Psoas muscle (tissue), 8 donors: Measurements from ENCODE around the gene WDR27. TPM values are rescaled to one million over a fixed set of nuclear protein-coding genes. Genes with fewer than 3 reads are reported as not detected.

Source experiments
- ATAC-seq, 4 donors: fragments of 200-7000 bp; cut with Tn5 transposase; one replicate each; pipeline ENCODE4 v1.9.1; 2020; ENCODE audit warnings: moderate library complexity in 3 of 4, mild to moderate bottlenecking in 2 of 4
- DNase-seq, 2 donors: peaks; one replicate each; pipeline ENCODE4 v3.0.0-alpha.2; 2020
- H3K27ac ChIP-seq: fragments of 200-600 bp; one replicate; pipeline ENCODE4 v1.8.0; 2022
- H3K27me3 ChIP-seq, 3 donors: fragments of 200-600 bp in 1 of 3; one replicate each; pipeline versions ENCODE4 v1.6.1 to v1.8.0; 2013 to 2022; ENCODE audit warnings: low read length in 2 of 3, mild to moderate bottlenecking in 2 of 3, moderate library complexity in 1 of 3; ENCODE audit not compliant: insufficient read depth in 3 of 3
- H3K36me3 ChIP-seq, 2 donors: fragments of 200-600 bp in 1 of 2; one replicate each; pipeline versions ENCODE4 v1.6.1 to v1.8.0; 2013 to 2022; ENCODE audit warnings: low read depth in 1 of 2, mild to moderate bottlenecking in 1 of 2, moderate library complexity in 1 of 2; ENCODE audit not compliant: insufficient read depth in 1 of 2
- H3K4me1 ChIP-seq: fragments of 200-600 bp; one replicate; pipeline ENCODE4 v1.8.0; 2022
- H3K4me3 ChIP-seq: fragments of 200-600 bp; one replicate; pipeline ENCODE4 v1.8.0; 2022; ENCODE audit warnings: mild to moderate bottlenecking
- H3K9me3 ChIP-seq: fragments of 200-600 bp; one replicate; pipeline ENCODE4 v1.8.0; 2022
- WGBS, 3 donors: extraction: QIAGEN DNeasy Blood & Tissue Kit; methylation state at CpG; one replicate each; pipeline versions ENCODE4 v1.1.6 to v1.1.7; 2013; 5-methylcytosine and 5-hydroxymethylcytosine counted together
- intact Hi-C, 2 donors: fragments of 100-400 bp; cut with DNase I; formaldehyde crosslinking; loops; one replicate each; pipeline versions ENCODE4 v1.11.0 to v1.14.2; 2022
- polyA plus RNA-seq, 3 donors: library from polyadenylated mRNA; stranded (reverse); fragments of 200-250 nt; gene quantifications; one replicate each; pipeline ENCODE4 v1.2.3, GENCODE V29; 2013
- total RNA-seq, 4 donors: library from RNA; stranded (reverse); fragmentation: NEBNext Ultra II Directional in 2 of 4; extraction: Animal tissue kit (Norgen Biotek cat#: 25700) in 2 of 4; gene quantifications; one replicate each; pipeline versions ENCODE4 v1.2.1 to v1.2.4, GENCODE V29; 2021 to 2023
- TF ChIP-seq, protein P1 (sequence below): fragments of 200-600 bp; IDR thresholded peaks from one replicate; pipeline ENCODE4 v1.8.0; 2022; ENCODE audit warnings: antibody characterized with exemption
- donor health status: healthy with polysubstance abuse.
- donor health status: DM: no; HTN: no; CAD: no; lungs with moderate emphysema.
- donor health status: Bipolar disorder and iron deficiency.
- donor health status: healthy.
- donor health status: DM: yes; HTN: yes; CAD: no.
- donor health status: DM: no; HTN: no; CAD: no.
- donor health status: DM: no; HTN: no; CAD: no.
- donor health status: DM: yes; HTN: yes; CAD: no.

Gene WDR27
- total and polyA plus RNA-seq, 7 donors, result 3.1 to 14.4 (median 5.5) TPM

DNA sequence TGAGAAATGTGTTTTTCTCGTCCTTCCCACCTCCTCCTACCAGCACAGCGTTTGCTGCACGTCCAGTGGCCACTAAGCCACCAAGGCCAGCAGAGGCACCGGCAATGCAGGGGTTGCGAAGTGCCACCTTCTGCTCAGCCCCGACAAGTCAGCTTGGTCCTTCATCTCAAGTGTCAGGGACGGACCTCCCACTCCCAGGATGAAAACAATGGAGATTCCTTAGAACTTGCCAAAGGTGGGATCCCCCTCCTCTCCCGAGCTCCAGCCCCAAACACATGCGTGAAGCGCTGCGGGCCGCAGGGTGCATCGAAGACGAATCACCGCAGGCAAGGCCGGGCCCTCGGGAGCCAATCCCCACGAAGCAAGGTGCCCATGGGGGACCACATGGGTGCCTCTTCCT, 60.8 kb downstream of the WDR27 start:
- Histone ChIP-seq H3K9me3 (no peaks in the 10 kb centered on the region), H3K27me3 (no peaks in the 10 kb centered on the region), H3K36me3 (peaks cover 0 to 7% of the 10 kb centered on the region in 2 donors), H3K27ac (no peak overlapping the region), H3K4me1 (no peaks in the 10 kb centered on the region), H3K4me3 (no peak overlapping the region)
- WGBS, 3 donors, result 91 to 95% (median 93%) methylated on average over 18 of the region's 18 CpGs
- DNase-seq (no peak), ATAC-seq (no peak)
- TF ChIP-seq, protein P1, sequence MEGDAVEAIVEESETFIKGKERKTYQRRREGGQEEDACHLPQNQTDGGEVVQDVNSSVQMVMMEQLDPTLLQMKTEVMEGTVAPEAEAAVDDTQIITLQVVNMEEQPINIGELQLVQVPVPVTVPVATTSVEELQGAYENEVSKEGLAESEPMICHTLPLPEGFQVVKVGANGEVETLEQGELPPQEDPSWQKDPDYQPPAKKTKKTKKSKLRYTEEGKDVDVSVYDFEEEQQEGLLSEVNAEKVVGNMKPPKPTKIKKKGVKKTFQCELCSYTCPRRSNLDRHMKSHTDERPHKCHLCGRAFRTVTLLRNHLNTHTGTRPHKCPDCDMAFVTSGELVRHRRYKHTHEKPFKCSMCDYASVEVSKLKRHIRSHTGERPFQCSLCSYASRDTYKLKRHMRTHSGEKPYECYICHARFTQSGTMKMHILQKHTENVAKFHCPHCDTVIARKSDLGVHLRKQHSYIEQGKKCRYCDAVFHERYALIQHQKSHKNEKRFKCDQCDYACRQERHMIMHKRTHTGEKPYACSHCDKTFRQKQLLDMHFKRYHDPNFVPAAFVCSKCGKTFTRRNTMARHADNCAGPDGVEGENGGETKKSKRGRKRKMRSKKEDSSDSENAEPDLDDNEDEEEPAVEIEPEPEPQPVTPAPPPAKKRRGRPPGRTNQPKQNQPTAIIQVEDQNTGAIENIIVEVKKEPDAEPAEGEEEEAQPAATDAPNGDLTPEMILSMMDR, result no peak
- intact Hi-C loops, result no loop called here

DNA sequence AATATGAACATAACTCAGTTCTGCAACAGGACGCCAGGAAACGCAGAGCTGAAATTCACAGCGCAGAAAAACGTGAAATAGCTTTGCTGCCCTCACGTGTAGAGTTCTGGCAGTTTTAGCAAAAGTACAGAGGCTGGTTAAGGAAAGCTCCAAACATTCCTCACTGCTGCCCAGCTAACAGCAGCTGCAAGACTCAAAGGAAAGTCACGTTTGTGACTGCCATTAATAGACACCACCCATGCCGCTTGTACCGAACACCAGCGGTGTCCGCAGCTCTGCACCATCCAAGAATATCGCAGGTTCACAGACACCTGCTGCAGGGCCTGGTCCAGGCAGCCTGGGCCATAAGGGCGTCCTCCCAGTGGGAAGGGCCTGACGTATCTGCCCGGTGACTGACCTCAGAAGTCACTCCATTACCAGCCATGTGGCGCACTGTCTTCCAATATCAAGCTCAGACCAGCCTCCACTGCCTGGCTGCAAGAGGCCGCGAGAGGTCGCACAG, 61.4 kb downstream of the WDR27 start:
- intact Hi-C loops, result no loop called here
- WGBS, 3 donors, result 48 to 49% (median 48%) methylated on average over 18 of the region's 18 CpGs
- TF ChIP-seq, protein P1, result no peak
- no peak for DNase-seq
- peak in 3 of 4 donors; percentile 47 to 61 (median 50) for ATAC-seq
- Histone ChIP-seq H3K27ac (no peak overlapping the region), H3K4me3 (no peak overlapping the region), H3K27me3 (no peaks in the 10 kb centered on the region), H3K4me1 (no peaks in the 10 kb centered on the region), H3K36me3 (peaks cover 0 to 7% of the 10 kb centered on the region in 2 donors), H3K9me3 (no peaks in the 10 kb centered on the region)

DNA sequence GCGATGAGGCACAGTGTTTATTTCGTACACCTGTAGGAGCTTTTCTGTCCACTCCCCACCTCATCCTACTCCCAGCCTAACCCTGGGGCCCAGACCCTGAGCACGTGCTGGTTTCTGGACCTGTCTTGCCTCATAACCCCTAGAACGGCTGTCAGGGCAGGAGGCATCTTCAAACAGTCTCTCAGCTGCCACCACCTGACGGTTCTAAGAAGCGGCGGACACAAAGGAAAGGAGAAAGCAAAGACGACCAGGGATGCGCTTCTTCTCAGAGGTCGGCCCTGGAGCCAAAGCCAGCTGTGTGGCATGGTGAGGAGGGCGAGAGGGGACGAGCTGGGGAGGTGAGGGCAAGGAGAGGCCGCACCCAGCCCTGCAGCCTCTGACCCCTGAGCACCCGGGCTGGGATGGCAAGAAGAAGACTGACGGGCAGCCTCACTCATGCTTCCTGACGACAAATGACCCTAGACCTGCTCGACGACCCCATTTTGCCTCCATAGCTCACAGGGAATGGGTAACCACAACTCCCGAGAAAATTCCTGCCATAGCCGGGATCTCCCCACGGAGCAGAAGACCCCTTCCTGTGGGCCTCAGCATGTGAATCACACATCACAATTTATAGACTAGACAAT, 62.1 kb downstream of the WDR27 start:
- Histone ChIP-seq H3K27me3 (no peaks in the 10 kb centered on the region), H3K4me1 (no peaks in the 10 kb centered on the region), H3K27ac (no peak overlapping the region), H3K36me3 (peaks cover 0 to 7% of the 10 kb centered on the region in 2 donors), H3K4me3 (no peak overlapping the region), H3K9me3 (no peaks in the 10 kb centered on the region)
- 76 to 83% (median 79%) methylated on average over 21 of the region's 21 CpGs for WGBS, 3 donors
- TF ChIP-seq, protein P1, result no peak
- intact Hi-C loops, result no loop called here
- DNase-seq (no peak), ATAC-seq (no peak)

DNA sequence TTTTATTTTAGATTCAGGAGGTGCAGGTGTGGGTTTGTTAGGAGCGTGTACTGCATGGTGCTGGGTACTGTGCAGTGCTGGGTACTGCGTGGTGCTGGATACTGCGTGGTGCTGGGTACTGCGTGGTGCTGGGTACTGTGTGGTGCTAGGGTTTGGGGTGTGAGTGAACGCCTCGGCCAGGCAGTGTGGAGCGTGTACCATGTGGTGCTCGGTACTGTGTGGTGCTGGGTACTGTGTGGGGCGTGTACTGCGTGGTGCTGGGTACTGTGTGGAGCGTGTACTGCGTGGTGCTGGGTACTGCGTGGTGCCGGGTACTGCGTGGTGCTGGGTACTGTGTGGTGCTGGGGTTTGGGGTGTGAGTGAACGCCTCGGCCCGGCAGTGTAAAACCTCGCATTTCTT, 62.9 kb downstream of the WDR27 start:
- ATAC-seq (no peak), DNase-seq (no peak)
- H3K36me3 ChIP-seq, result peaks cover 0 to 12% of the 10 kb centered on the region in 2 donors
- H3K4me3 ChIP-seq, result no peak overlapping the region
- no peak overlapping the region for H3K27ac ChIP-seq
- TF ChIP-seq, protein P1, result no peak
- intact Hi-C loops, result no loop called here
- WGBS, 3 donors, result 96 to 98% (median 98%) methylated on average over 19 of the region's 19 CpGs
- no peaks in the 10 kb centered on the region for H3K27me3 ChIP-seq
- no peaks in the 10 kb centered on the region for H3K4me1 ChIP-seq
- no peaks in the 10 kb centered on the region for H3K9me3 ChIP-seq

DNA sequence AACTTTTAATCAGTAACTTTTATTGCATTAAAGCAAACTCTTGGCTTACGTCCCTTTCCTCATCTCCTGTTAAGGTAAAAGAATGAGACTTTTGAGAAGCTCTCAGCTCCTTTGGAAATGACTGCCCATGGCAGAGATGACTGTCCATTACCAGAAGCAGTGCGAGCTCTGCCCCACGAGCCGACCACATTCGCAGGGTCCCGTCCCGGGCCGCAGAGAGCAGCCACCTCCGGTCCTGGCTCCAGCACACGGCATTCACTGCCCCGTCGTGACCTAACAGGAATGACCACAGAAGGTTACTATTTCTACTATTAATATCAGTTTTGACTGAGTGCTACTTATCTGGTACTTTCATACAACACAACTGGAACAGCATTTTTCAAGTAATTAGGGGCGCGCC, 63.4 kb downstream of the WDR27 start:
- WGBS, 3 donors, result 94 to 95% (median 95%) methylated on average over 14 of the region's 14 CpGs
- H3K4me3 ChIP-seq, result no peak overlapping the region
- H3K27ac ChIP-seq, result no peak overlapping the region
- DNase-seq (no peak), ATAC-seq (no peak)
- H3K9me3 ChIP-seq, result no peaks in the 10 kb centered on the region
- peaks cover 0 to 16% of the 10 kb centered on the region in 2 donors for H3K36me3 ChIP-seq
- intact Hi-C loops, result no loop called here
- TF ChIP-seq, protein P1, result no peak
- no peaks in the 10 kb centered on the region for H3K4me1 ChIP-seq
- no peaks in the 10 kb centered on the region for H3K27me3 ChIP-seq
